Subcutaneous adipose tissue (tissue), 4 donors: ENCODE data around the gene ALOX15B. TPM values are rescaled to one million over a fixed set of nuclear protein-coding genes. Genes with fewer than 3 reads are reported as not detected.

Experiments used
- total RNA-seq, 4 donors: library from RNA; depleted of rRNA; stranded (reverse); fragments of >200 nt; gene quantifications; one replicate each; pipeline ENCODE4 v1.1.0, GENCODE V29; 2016
- TF ChIP-seq, protein P1 (sequence below): fragments of 450-650 bp; IDR thresholded peaks from one replicate; pipeline ENCODE4 v1.5.1; 2016; ENCODE audit warnings: low read depth, mild to moderate bottlenecking, control low read depth, antibody characterized with exemption, moderate library complexity

The ALOX15B gene
- total RNA-seq, 4 donors from 2014 or later: 4.9 to 36.4 (median 10.9) TPM

DNA sequence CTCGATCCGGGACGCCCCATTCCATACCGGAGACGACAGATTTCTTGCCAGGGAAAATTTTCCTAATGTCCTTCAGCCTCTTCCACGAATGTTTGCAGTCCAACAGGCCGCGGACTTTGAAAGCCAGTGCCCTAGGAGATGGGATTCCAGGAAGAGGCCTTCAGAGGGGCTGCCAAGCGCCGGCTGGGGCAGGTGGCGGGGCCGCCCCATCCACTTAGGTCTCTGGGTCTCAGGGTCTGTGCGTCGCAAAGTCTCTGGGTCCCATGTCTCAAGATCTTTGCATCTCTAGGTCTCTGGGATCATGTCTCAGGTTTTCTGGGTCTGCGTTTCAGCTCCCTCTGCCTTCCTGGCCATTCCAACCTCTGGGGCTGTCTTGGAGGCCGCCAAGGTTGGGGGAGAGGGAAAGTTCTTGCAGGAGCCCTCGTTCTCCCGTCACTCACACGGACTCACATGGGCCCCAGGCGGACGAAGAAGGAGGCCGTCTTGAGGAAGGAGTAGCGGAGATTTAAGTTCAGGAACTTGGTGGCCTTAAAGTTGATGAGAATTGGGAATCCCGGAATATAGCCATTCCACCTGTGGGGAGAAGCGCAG is 41.4 kb downstream of the ALOX15B start:
- TF ChIP-seq, protein P1, sequence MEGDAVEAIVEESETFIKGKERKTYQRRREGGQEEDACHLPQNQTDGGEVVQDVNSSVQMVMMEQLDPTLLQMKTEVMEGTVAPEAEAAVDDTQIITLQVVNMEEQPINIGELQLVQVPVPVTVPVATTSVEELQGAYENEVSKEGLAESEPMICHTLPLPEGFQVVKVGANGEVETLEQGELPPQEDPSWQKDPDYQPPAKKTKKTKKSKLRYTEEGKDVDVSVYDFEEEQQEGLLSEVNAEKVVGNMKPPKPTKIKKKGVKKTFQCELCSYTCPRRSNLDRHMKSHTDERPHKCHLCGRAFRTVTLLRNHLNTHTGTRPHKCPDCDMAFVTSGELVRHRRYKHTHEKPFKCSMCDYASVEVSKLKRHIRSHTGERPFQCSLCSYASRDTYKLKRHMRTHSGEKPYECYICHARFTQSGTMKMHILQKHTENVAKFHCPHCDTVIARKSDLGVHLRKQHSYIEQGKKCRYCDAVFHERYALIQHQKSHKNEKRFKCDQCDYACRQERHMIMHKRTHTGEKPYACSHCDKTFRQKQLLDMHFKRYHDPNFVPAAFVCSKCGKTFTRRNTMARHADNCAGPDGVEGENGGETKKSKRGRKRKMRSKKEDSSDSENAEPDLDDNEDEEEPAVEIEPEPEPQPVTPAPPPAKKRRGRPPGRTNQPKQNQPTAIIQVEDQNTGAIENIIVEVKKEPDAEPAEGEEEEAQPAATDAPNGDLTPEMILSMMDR: no peak

DNA sequence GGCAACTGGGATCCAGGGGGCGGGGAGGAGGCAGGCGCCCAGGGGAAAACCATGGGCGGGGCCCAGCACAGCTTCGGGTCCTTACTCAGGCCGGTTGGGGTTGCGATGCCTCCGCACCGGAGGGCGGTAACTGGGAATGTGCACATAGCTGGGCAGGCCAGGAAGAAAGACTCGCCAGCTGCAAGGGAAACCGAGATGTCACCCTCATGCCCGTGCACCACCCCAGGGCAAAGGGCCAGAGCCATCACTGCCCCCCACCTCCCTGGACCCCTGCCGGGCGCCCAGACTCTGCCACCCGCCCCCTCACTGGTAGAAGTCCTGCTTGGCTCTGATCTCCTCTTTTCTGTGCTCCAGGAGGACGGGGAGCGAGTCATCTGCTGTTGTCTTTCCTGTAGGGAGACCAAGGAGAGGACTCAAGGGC is 42.0 kb downstream of the ALOX15B start:
- TF ChIP-seq, protein P1: no peak

DNA sequence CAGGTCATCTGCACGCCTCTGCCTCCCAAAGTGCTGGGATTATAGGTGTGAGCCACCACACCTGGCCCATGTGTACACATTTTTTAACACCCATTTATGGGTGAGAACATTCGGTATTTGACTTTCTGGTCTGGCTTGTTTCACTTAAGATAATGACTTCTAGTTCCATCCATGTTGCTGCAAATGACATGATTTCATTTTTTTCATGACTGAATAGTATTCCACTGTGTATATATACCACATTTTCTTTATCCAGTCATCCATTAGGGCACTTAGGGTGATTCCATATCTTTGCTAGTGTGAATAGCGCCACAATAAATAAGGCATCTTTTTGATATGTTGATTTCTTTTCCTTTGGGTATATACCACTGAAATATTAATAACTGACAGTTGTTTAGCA is 43.0 kb downstream of the ALOX15B start:
- TF ChIP-seq, protein P1: no peak

DNA sequence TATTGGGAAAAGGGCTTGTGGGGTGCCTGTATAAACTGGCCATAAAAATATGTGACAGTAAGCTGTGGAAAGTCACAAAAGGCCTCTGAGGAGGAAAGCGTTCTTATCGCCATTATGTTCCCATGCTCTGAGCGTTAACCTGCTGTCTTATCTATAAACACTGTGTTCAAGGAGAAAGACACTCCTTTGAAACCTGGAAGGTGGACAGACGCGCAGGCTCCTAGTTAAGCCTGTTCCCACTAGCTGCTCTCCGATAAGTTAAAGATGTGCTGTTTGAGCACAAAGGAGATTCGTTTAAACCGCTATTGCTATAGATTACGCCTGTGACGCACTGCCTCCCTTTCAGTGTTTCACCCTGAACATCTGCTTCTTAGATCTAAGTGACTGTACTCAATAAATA is 43.4 kb downstream of the ALOX15B start:
- TF ChIP-seq, protein P1: no peak

DNA sequence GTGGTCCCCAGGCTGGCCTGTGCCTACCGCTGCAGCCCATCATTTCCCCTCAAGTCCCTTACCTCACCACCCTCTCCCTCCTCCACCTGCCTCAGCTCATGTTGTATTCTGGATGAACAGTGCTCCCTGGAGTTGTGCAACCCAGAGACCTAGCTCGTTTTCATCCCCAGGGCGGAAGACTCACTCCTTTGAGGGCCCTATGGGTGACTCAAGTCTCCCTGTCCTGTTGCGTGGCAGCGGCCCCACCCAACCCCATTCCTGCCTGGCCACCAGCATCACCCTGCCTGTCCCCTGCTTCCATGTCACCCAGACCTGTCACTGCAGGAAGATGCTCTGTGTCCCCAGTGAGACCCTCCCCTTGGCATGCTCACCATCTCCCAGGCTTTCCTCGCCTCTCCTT is 45.4 kb downstream of the ALOX15B start:
- TF ChIP-seq, protein P1: no peak

DNA sequence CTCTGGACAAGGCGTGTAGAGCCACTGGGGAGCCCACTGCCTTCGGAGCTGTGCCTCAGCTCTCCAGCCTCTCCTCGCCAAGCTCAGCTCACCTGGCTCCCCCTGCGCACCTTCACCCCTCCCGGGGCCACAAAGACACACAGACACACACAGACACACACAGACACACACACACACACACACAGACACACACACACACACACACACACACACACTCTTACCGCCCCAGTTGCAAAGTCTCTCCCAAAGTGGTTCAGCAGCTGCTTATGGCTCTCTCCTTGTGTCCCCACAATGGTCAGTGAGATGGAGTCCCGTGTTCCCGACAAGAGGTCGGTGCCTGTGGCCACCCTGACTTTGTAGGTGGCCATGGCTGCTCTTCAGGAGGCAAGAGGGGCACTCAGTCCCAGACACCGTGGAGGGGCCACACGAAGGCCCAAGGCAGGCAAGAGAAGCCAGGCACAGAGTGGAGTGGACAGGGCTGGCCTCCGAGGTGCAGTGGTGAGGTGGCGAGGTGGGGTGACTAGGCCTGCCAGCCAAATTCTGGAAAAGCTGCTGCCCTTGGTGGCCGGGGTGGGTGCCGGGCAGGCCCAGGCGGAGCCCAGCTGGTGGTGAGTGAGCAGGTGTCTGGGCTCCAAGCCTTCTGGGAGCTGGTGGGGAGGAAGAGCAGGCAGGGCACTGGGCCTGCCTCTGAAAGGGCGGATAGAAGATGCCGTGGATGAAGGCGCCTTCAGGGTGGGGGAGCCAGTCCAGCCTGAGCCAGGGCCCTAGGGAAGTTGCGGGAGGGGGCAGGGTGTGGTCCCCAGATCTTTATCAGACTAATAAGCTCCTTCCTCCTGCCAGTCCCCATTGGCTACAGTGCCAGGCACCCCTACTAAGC is 48.5 kb downstream of the ALOX15B start, which contains the start of gene ALOX12B:
ALOX12B (minus strand) TSS at position 642 of the 877 bp plus-strand sequence; CDS start at position 368, 274 bp downstream.
- TF ChIP-seq, protein P1: no peak

DNA sequence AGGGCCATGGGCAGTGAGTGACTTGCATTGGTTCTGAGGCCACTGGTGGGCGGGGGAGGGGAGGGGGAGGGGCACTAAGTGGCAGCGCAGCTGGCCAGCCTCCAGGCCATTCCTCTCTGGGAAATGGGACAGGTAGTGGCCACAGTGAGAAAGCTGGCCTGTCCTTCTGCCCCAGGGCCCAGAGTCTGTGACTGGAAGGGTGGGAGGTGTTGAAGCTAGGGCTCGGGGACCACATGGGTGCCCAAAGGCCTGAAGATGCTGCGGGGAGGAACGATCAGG is 49.0 kb downstream of the ALOX15B start:
- TF ChIP-seq, protein P1: no peak
